KMS-11 (cell line): Measurements from ENCODE around the gene GRK5.

ENCODE experiments used
- H2AFZ ChIP-seq: fragments of 200-600 bp; sonication (generic); 2 replicates; pipeline ENCODE4 v1.6.1; 2016; ENCODE audit warnings: antibody characterized with exemption, mixed run types, low read depth
- H3K27ac ChIP-seq: fragments of 200-600 bp; sonication (generic); 2 replicates; pipeline ENCODE4 v1.6.1; 2016; ENCODE audit warnings: mild to moderate bottlenecking, mixed run types
- H3K27me3 ChIP-seq: fragments of 200-600 bp; sonication (generic); 2 replicates; pipeline ENCODE4 v1.6.1; 2017; ENCODE audit warnings: mild to moderate bottlenecking, low read depth, mixed run types, moderate library complexity; ENCODE audit not compliant: insufficient read depth
- H3K36me3 ChIP-seq: fragments of 200-600 bp; sonication (generic); 2 replicates; pipeline ENCODE4 v1.6.1; 2017; ENCODE audit warnings: mild to moderate bottlenecking, mixed run types; ENCODE audit not compliant: insufficient read depth
- H3K4me1 ChIP-seq: fragments of 200-600 bp; sonication (generic); 2 replicates; pipeline ENCODE4 v1.6.1; 2016; ENCODE audit warnings: mild to moderate bottlenecking, low read depth, mixed run types; ENCODE audit not compliant: poor library complexity, severe bottlenecking
- H3K4me2 ChIP-seq: fragments of 200-600 bp; sonication (generic); 2 replicates; pipeline ENCODE4 v1.7.0; 2016; ENCODE audit warnings: mild to moderate bottlenecking, mixed run types
- H3K4me3 ChIP-seq: fragments of 200-600 bp; sonication (generic); IDR thresholded peaks from 2 replicates; pipeline ENCODE4 v1.6.1; 2017; ENCODE audit warnings: low read depth, low read length, mixed read lengths; ENCODE audit not compliant: insufficient read depth
- H3K79me2 ChIP-seq: fragments of 200-600 bp; sonication (generic); 2 replicates; pipeline ENCODE4 v1.6.1; 2016; ENCODE audit warnings: low read depth, mixed run types; ENCODE audit not compliant: insufficient read depth
- H3K9ac ChIP-seq: fragments of 200-600 bp; sonication (generic); 2 replicates; pipeline ENCODE4 v1.6.1; 2016; ENCODE audit warnings: mild to moderate bottlenecking, mixed run types
- H4K20me1 ChIP-seq: fragments of 200-600 bp; sonication (generic); 2 replicates; pipeline ENCODE4 v1.6.1; 2016; ENCODE audit warnings: mild to moderate bottlenecking, mixed run types; ENCODE audit not compliant: insufficient read depth
- CTCF ChIP-seq: fragments of 200-600 bp; sonication (generic); conservative IDR thresholded peaks from 2 replicates; pipeline ENCODE4 v1.6.1; 2017; ENCODE audit warnings: low read depth, mild to moderate bottlenecking, antibody characterized with exemption, low read length, moderate library complexity, mixed read lengths

GRK5 gene

DNA sequence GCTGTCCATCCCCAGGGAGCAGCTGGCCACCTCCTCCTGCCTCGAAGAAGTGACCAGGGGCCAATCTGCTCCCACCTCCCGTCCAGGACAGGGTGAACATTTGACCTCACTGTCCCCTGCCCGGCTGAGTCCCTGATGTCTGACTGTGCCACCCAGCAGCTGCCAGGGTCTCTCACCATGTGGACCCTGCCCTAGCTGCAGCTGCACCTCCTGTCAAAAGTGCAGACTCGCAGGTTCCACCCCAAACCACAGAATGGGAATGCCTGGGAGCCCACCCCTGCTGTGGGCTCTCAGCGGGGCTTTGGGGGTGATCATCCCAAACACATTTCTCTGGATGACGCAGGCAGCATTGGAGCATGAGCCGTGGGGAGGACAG is 249.1 kb downstream of the GRK5 start:
- TF ChIP-seq CTCF = no peak
- Histone ChIP-seq H3K9ac (no peak overlapping the region), H3K79me2 (no peaks in the 10 kb centered on the region), H3K4me1 (no peaks in the 10 kb centered on the region), H3K36me3 (no peaks in the 10 kb centered on the region), H3K4me3 (no peak overlapping the region), H2AFZ (no peak overlapping the region), H4K20me1 (no peaks in the 10 kb centered on the region), H3K4me2 (no peak overlapping the region), H3K27ac (no peak overlapping the region), H3K27me3 (no peaks in the 10 kb centered on the region)

GRCh38 chr10:119457966-119458766 is 250.8 kb downstream of the GRK5 start:
- no peaks in the 10 kb centered on the region for H3K79me2 ChIP-seq
- H2AFZ ChIP-seq = no peak overlapping the region
- no peak for TF ChIP-seq CTCF
- H3K4me2 ChIP-seq = no peak overlapping the region
- no peak overlapping the region for H3K27ac ChIP-seq
- no peak overlapping the region for H3K9ac ChIP-seq
- H3K27me3 ChIP-seq = no peaks in the 10 kb centered on the region
- no peaks in the 10 kb centered on the region for H3K4me1 ChIP-seq
- no peaks in the 10 kb centered on the region for H4K20me1 ChIP-seq
- no peaks in the 10 kb centered on the region for H3K36me3 ChIP-seq
- H3K4me3 ChIP-seq = no peak overlapping the region

DNA sequence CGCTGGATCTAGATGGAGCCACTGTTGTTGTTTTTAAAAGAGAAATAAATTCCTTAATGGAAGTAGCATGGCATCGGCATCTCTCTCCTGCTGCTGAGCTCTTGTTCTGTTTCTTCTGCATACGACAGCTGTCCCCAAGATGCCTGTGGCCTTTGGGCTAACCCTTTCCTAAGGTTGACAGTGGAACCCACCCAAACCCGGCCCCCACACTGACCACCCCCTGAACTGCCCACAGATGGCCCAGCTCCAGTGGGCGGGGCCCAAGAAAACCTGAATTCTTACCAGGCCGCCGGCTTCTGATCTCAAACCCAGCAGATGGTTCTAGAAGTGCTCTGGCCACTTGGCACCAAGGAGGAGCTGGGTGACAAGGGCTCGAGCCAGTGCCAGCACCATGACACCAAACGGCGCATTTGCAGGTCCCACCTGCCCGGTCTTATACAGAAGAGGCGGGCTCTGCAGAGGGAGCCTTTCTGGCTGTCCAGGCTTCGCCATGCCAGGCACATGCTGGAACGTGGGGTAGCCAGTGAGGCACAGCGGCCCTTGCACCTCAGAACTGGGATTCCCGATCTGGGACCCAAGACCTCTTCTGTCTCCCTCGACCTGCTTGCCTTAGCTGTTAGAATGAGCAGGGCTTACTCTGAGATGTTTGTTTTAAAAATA is 252.4 kb downstream of the GRK5 start:
- no peaks in the 10 kb centered on the region for H3K4me1 ChIP-seq
- no peaks in the 10 kb centered on the region for H3K36me3 ChIP-seq
- H3K27ac ChIP-seq = no peak overlapping the region
- no peaks in the 10 kb centered on the region for H3K79me2 ChIP-seq
- no peak overlapping the region for H3K4me2 ChIP-seq
- H3K9ac ChIP-seq = no peak overlapping the region
- H2AFZ ChIP-seq = no peak overlapping the region
- TF ChIP-seq CTCF = no peak
- no peaks in the 10 kb centered on the region for H3K27me3 ChIP-seq
- no peaks in the 10 kb centered on the region for H4K20me1 ChIP-seq
- H3K4me3 ChIP-seq = no peak overlapping the region

- Histone ChIP-seq H3K27ac (no peak overlapping the region), H3K36me3 (no peaks in the 10 kb centered on the region), H3K4me2 (no peak overlapping the region), H3K79me2 (no peaks in the 10 kb centered on the region), H3K4me3 (no peak overlapping the region), H3K9ac (no peak overlapping the region), H3K27me3 (no peaks in the 10 kb centered on the region), H4K20me1 (no peaks in the 10 kb centered on the region), H3K4me1 (no peaks in the 10 kb centered on the region), H2AFZ (no peak overlapping the region)
- no peak for TF ChIP-seq CTCF
These were observed 253.2 kb downstream of the GRK5 start for GRCh38 chr10:119460369-119461195.
